ENCODE results near the gene OOSP1. TPM values are rescaled to one million over a fixed set of nuclear protein-coding genes. Genes with fewer than 3 reads are reported as not detected.

The OOSP1 gene
- total RNA-seq, 1 donor from 2014 or later: not detected

Other genes starting within 250 kb of the OOSP1 start
- gene OR10V1, start 224.6 kb upstream of the OOSP1 start, total RNA-seq: not detected in 2 replicates
- gene STX3, start 183.1 kb upstream of the OOSP1 start, total RNA-seq: 18.3 and 19.0 TPM in 2 replicates
- gene MRPL16, start 127.7 kb upstream of the OOSP1 start, total RNA-seq: 35.2 and 42.6 TPM in 2 replicates
- gene CBLIF, start 92.9 kb upstream of the OOSP1 start, total RNA-seq: not detected in 2 replicates
- gene TCN1, start 71.9 kb upstream of the OOSP1 start, total RNA-seq: not detected in 2 replicates
- not detected in 2 replicates for gene OOSP3, start 59.6 kb upstream of the OOSP1 start, total RNA-seq
- gene OOSP4A, start 25.6 kb downstream of the OOSP1 start, total RNA-seq: not detected in 2 replicates
- not detected in 2 replicates for gene OOSP4B, start 78.7 kb downstream of the OOSP1 start, total RNA-seq
- not detected in 2 replicates for gene OOSP2, start 102.0 kb downstream of the OOSP1 start, total RNA-seq
- gene MS4A3, start 118.2 kb downstream of the OOSP1 start, total RNA-seq: not detected in 2 replicates
- not detected in 2 replicates for gene MS4A2, start 150.2 kb downstream of the OOSP1 start, total RNA-seq
- not detected in 2 replicates for gene MS4A6A, start 244.7 kb downstream of the OOSP1 start, total RNA-seq